Parathyroid adenoma (tissue), 2 donors: ENCODE data around the gene CFAP221.

Experiments used
- H2AFZ ChIP-seq: fragments of 300-600 bp; sonication (generic); one replicate; pipeline ENCODE4 v1.7.0; 2017; ENCODE audit warnings: antibody characterized with exemption, mild to moderate bottlenecking
- H3K27ac ChIP-seq: fragments of 300-600 bp; sonication (generic); one replicate; pipeline ENCODE4 v1.7.0; 2017
- H3K27me3 ChIP-seq: fragments of 300-600 bp; sonication (generic); one replicate; pipeline ENCODE4 v1.7.0; 2017; ENCODE audit warnings: low read length; ENCODE audit not compliant: control insufficient read depth, insufficient read depth
- H3K36me3 ChIP-seq: fragments of 300-600 bp; sonication (generic); one replicate; pipeline ENCODE4 v1.7.0; 2017; ENCODE audit warnings: low read length; ENCODE audit not compliant: control insufficient read depth, insufficient read depth
- H3K4me1 ChIP-seq: fragments of 300-600 bp; sonication (generic); one replicate; pipeline ENCODE4 v1.7.0; 2017; ENCODE audit warnings: control low read depth
- H3K4me2 ChIP-seq: fragments of 300-600 bp; sonication (generic); one replicate; pipeline ENCODE4 v1.7.0; 2017; ENCODE audit warnings: low read length
- H3K4me3 ChIP-seq: fragments of 300-600 bp; sonication (generic); one replicate; pipeline ENCODE4 v1.7.0; 2017; ENCODE audit warnings: low read depth, low read length
- H3K79me2 ChIP-seq: fragments of 300-600 bp; sonication (generic); one replicate; pipeline ENCODE4 v1.7.0; 2017; ENCODE audit warnings: control low read depth
- H3K9ac ChIP-seq: fragments of 300-600 bp; sonication (generic); one replicate; pipeline ENCODE4 v1.7.0; 2017; ENCODE audit warnings: mild to moderate bottlenecking
- H3K9me3 ChIP-seq: fragments of 300-600 bp; sonication (generic); one replicate; pipeline ENCODE4 v1.7.0; 2017; ENCODE audit warnings: low read length; ENCODE audit not compliant: control insufficient read depth
- CTCF ChIP-seq: fragments of 300-600 bp; sonication (generic); IDR thresholded peaks from one replicate; pipeline ENCODE4 v1.7.0; 2017; ENCODE audit warnings: antibody characterized with exemption, mild to moderate bottlenecking
- donor health status: primary hyperparathyroidism.

CFAP221 gene

GRCh38 chr2:119575439-119575838 lies 31.2 kb downstream of the CFAP221 start:
- H3K4me1 ChIP-seq = no peaks in the 10 kb centered on the region
- no peak overlapping the region for H3K9ac ChIP-seq
- no peak overlapping the region for H3K27ac ChIP-seq
- H3K9me3 ChIP-seq = no peaks in the 10 kb centered on the region
- H3K79me2 ChIP-seq = no peaks in the 10 kb centered on the region
- no peak for TF ChIP-seq CTCF
- H3K36me3 ChIP-seq = no peaks in the 10 kb centered on the region
- H3K4me2 ChIP-seq = no peak overlapping the region
- no peak overlapping the region for H2AFZ ChIP-seq
- no peaks in the 10 kb centered on the region for H3K27me3 ChIP-seq
- H3K4me3 ChIP-seq = no peak overlapping the region

DNA sequence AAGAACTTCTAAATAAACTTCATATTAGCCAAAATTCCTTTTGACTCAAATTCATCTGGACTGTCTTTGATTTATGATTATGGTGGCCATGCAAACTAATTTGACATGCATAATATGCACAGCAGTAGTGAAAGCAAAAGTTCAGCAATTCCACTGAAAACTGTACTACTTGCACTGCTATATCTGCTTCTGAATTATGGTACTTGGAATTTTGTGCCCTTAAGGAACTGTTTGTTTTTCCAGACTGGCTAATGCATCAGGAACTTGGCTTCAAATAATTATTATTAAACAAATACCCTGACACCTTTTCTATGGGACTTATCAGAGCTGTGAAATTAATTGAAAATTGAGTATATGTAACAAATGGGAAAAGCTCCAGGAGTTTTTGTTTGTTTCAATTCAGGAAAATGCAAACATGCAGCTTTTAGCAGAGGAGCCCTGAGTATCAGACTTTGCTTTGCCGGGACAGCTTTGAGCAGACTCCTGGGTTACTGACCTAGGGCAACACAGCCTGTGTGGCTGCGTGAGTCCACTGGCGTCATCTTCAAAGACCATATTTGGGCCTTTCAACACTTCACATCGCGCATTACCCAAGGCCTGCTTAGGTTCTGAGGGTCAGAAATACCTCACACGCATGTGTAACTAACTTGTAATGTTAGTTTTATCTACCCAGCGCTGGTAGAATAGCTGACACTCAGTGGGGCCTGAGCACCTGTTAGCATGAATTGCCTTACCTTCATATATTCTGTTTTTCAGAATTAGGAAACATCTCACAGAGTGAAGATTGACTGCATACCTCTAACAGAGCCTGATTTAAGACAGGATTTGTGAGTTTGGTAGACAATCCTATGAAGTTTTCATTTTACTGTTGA lies 35.4 kb downstream of the CFAP221 start:
- Histone ChIP-seq H3K27me3 (no peaks in the 10 kb centered on the region), H3K9ac (no peak overlapping the region), H3K9me3 (no peaks in the 10 kb centered on the region), H3K36me3 (no peaks in the 10 kb centered on the region), H3K4me2 (no peak overlapping the region), H3K4me1 (no peaks in the 10 kb centered on the region), H3K27ac (no peak overlapping the region), H3K79me2 (no peaks in the 10 kb centered on the region), H2AFZ (no peak overlapping the region), H3K4me3 (no peak overlapping the region)
- no peak for TF ChIP-seq CTCF

DNA sequence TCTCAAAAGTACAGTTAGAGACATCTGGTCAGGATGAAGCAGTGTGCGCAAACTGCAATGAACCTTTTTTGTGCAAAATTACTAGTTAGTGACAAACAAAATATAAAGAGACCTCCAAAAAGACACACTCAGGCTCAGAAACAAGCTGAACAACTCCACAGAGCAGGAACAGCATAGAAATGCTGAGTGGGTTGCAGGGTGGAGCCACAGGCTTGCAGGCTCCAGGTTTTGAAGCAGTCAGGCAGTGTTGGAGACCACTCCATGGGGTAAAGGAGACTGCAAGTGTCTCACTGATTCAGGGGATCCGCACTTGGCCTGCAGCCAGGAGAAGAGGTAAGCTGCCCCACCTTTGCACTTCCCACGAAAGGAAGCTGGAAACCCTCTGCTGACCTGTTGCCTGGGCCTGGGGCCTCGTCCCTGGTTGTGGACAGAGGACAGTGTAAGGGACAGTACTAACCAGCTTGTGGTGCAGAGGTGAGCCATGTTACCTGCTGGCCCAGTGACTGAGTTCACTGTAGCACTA lies 36.4 kb downstream of the CFAP221 start:
- Histone ChIP-seq H3K27ac (no peak overlapping the region), H3K4me2 (no peak overlapping the region)
- no peak for TF ChIP-seq CTCF

DNA sequence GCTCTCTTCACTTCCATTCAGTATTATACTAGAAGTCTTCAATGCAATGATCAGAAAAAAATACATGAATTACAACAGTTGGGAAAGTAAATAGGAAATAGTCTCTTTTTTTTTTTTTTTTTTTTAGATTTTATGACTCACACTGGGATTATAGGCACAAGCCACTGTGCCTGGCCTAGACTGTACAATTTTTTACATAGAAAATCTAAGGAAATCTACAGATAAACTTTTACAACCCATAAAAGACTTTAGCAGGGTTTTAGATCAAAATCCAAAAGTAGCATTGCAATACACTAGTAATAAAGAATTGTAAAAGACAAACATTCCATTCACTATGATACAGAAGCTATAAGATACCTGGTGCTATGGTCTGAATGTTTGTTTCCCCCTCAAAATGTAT lies 39.0 kb downstream of the CFAP221 start:
- TF ChIP-seq CTCF = no peak
- no peaks in the 10 kb centered on the region for H3K9me3 ChIP-seq
- H2AFZ ChIP-seq = no peak overlapping the region
- no peaks in the 10 kb centered on the region for H3K36me3 ChIP-seq
- H3K4me1 ChIP-seq = no peaks in the 10 kb centered on the region
- H3K27me3 ChIP-seq = no peaks in the 10 kb centered on the region
- H3K79me2 ChIP-seq = no peaks in the 10 kb centered on the region
- no peak overlapping the region for H3K4me2 ChIP-seq
- H3K27ac ChIP-seq = no peak overlapping the region
- no peak overlapping the region for H3K4me3 ChIP-seq
- H3K9ac ChIP-seq = no peak overlapping the region

More for the DNA sequence above, 36.4 kb downstream of the CFAP221 start:
- Histone ChIP-seq H3K79me2 (no peaks in the 10 kb centered on the region), H3K9me3 (no peaks in the 10 kb centered on the region), H3K27me3 (no peaks in the 10 kb centered on the region), H3K4me3 (no peak overlapping the region), H3K4me1 (no peaks in the 10 kb centered on the region), H2AFZ (no peak overlapping the region), H3K36me3 (no peaks in the 10 kb centered on the region), H3K9ac (no peak overlapping the region)

GRCh38 chr2:119584469-119584868 lies 40.2 kb downstream of the CFAP221 start:
- Histone ChIP-seq H3K27me3 (no peaks in the 10 kb centered on the region), H3K36me3 (no peaks in the 10 kb centered on the region), H3K79me2 (no peaks in the 10 kb centered on the region), H2AFZ (no peak overlapping the region), H3K4me3 (no peak overlapping the region), H3K4me2 (no peak overlapping the region), H3K9ac (no peak overlapping the region), H3K4me1 (no peaks in the 10 kb centered on the region), H3K9me3 (no peaks in the 10 kb centered on the region), H3K27ac (no peak overlapping the region)
- no peak for TF ChIP-seq CTCF
